Activated CD8-positive, alpha-beta memory T cell treated with anti-CD3 and anti-CD28 coated beads, Interleukin-2, amount 50 U/mL, for 1 hour (primary cell): ENCODE measurements around the gene RSPH1.
"Not testable (repeated sequence)": the region's sequence is repeated elsewhere in the genome, so short reads cannot be mapped to it uniquely, and the experiment has no call there.

Source experiments
- DNase-seq: peaks from one replicate; pipeline ENCODE4 v3.0.0-alpha.2; 2020; ENCODE audit errors: extremely low read depth

Gene RSPH1

DNA sequence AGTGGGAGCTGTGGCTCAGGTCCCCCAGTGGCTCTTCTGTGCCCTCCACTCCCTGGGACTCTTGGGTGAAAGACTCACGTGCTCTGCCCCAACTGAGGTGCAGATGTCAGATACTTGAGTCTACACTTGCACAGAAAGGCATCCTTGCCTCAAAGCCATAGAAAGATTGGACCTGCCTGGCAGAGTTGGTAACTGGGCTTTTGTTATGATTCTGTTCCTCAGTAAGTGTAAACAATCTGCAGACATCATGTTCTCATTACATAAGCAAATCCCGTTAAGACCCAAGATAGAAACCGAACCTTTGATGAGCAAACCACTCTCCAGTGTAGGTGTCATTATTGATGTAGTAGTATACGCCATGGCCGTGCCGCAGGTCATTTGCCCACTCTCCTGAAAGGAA is 10.0 kb downstream of the RSPH1 start:
- DNase-seq = no peak

GRCh38 chr21:42484966-42485365 is 11.1 kb downstream of the RSPH1 start:
- DNase-seq = no peak

- DNase-seq = no peak
Measured at GRCh38 chr21:42481169-42481568, 14.9 kb downstream of the RSPH1 start.

GRCh38 chr21:42480736-42481135 is 15.3 kb downstream of the RSPH1 start:
- DNase-seq = no peak

- DNase-seq = no peak
Measured at GRCh38 chr21:42479582-42479981, 16.4 kb downstream of the RSPH1 start.

DNA sequence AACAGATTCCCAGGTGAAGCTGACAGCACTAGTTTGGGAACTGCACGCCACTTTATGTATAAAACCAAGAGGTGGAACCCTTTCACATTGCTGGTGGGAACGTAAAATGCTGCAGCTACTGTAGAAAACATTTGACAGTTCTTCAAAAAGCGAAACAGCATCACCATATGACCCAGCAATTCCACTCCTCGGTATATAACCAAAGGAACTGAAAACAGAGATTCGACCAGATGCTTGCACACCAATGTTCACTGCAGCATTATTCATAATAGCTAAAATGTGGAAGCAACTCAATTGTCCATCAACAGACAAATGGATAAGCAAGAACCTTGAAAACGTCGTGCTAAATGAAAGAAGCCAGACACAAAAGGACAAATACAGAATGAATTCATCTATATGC is 17.5 kb downstream of the RSPH1 start:
- no peak for DNase-seq

GRCh38 chr21:42476388-42477331 is 19.4 kb downstream of the RSPH1 start:
- no peak for DNase-seq

DNA sequence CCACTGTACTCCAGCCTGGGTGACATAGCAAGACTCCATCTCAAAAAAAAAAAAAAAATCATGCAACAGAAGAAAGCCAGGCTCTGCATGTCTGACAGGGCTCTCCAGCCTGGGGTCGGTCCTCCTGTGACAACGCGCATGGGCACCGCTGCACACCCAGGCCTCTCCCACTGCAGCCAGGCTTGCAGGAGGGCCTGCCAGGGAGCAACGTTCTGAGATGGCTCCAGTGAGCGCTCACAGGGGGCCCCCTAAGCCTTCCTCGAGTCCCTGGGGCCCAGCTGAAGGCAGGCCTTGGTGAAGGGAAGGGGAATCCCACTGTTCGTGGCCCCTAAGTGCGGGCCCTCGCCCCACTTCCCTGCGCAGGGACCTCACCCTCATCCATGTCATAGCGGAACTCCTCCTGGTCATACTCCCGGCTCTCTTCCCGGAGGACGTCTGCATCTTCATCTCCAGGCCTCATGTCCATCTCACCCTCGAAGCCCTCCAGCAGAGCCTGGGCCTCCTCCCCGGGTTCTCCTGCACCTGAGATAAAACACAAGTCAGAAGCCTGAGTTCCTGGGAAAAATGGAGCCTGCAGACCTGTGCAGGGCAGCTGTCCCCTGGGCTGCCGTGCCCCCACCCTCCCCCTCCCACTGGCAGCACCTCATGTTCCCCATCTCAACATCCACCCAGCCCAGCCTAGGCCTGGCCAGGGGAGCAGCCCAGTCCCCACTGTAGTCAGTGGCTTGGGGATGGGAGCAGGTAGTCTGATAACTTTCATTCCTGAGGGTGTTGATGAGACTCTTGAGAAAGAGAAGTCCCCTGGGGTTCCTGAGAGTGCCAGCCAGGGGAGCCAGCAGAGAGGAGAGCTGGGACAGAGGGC is 20.3 kb downstream of the RSPH1 start:
- DNase-seq = no peak

DNA sequence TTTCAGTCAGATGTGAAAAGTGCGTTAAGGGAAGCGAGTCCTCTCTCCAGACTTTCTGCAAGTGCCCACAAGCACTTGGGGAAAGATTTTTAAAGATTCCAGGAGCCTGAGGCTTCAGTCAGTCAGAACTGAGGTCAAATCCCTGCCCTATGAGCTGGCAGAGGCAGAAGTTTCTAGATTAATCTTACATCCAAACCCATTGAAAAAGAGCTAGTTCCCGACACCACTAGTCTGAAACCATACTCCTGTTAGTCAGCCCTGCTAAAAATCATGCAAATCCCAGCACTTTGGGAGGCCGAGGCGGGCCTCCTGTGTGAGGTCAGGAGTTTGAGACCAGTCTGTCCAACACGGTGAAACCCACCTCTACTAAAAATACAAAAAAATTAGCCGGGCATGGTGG is 21.0 kb downstream of the RSPH1 start:
- DNase-seq = no peak

GRCh38 chr21:42474043-42474831 is 21.8 kb downstream of the RSPH1 start:
- no peak for DNase-seq

DNA sequence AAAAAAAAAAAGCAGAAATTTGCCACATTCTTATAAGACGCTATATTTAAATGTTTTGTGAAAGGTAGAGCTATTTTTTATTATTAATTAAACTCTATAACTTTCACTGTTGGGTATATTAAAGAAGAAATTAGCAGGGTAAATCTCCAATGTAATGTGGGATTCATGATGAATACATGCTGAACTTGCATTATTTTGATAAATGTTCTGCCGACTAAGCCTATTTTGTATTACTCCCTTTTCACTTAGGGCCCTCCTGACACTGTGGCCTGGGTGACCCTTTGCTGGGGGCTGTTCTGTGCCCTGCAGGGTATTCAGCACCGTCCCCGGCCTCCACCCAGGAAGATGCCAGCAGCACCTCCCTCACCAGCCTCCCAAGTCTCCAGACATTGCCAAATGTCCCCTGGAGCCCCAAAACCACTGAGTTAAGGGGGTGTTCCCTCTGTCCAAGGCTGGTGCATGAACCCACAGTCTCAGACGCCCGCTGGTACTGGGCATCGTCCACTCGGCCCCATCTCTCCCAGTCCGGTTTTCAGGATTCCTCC is 22.5 kb downstream of the RSPH1 start:
- no peak for DNase-seq

- DNase-seq = no peak
Measured at GRCh38 chr21:42472521-42472920, 23.5 kb downstream of the RSPH1 start.

GRCh38 chr21:42471716-42472330 is 24.2 kb downstream of the RSPH1 start:
- no peak for DNase-seq

DNA sequence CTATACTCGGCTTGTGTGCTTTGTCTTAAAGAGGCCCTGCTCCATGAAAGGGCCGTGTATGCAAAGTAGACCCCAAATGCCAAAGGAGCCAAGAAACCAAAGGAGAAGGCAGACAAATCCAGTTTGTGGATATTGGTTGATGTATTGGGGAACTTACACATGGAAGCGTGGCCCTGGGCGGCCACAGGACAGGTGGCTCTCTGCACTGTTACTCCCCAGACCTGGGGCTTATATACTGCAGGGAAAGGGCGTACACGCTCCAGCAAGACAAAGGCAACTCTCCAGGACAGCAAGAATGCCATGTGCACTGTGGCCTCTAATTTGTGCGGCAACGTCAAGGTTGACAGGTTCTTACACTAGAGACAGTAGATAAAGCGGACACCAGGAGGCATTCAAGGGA is 24.8 kb downstream of the RSPH1 start:
- DNase-seq = no peak

GRCh38 chr21:42469726-42470125 is 26.3 kb downstream of the RSPH1 start:
- not testable (repeated sequence) for DNase-seq

GRCh38 chr21:42469272-42469671 is 26.8 kb downstream of the RSPH1 start:
- no peak for DNase-seq

- no peak for DNase-seq
Measured at GRCh38 chr21:42468491-42469131, 27.4 kb downstream of the RSPH1 start.

DNA sequence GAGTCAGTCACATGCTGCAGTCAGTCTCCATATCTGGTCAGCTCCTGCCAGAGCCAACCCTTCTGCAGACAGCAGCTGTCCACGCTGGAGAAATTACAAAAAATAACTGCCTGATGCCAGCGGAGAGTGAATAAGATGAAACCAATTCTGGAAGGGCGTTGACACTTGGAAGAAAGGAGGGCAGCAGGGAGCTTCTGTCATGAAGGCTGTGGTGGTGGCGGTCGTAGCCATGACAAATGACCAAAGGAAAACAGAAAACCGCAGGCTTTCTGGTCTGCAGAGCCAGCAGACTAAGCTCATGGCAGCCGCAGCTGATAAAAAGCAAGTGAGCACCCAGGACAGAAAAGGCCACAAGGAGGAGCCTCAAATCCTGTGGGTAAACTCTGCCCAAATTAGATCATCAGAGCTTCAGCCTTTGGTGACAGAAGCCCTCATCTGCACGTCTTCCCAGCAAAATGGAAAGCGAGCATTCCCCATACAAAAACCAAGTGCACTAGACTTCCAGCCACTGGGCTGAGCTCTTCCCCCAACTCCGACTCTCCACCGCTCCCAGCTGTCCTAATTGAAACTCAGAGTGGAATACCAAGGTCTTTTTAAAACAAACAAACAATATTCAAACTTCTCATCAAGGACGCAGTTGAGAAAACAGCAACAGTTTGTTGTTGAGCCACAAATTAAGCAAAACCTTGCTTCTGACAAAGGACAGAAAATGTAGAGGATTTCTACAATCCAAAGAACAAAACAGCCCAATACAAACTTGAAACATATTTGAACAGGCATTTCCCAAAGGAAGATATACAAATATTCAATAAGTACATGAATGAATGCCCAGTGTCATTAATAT is 28.7 kb downstream of the RSPH1 start:
- DNase-seq = no peak

DNA sequence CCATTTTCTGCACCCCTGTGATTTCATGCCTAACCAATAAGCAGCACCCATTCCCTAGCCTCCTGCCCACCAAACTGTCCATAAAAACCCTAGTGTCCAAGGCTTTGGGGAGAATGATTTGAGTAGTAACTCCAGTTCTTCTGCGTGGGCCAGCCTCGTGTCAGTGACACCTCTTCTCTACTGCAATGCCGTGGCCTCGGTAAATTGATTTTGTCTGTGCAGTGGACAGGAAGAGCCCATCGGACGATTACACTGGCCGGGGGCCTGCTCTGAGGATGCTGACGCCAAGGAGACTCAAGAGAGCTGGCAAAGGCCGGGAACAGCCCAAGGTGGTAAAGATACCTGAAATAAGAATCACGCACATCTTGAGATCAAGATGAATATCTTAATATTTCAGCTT is 29.3 kb downstream of the RSPH1 start:
- DNase-seq = no peak

DNA sequence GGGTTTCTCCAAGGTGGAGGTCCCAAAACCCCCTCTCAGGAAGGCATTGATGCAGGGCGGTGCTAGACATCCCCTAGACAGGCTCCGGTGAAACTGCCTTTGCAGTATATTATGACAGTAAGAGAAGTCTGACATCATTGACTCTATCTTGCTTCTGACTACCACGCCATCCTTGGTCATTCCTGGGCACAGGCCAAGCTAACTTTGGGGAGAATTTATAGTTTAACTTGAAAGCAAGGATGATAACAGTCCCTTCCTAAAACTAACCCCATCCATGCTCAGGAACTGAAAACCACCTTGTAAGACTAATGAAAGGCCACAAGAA is 30.3 kb downstream of the RSPH1 start:
- DNase-seq = no peak
